ENCODE measurements around the gene WWTR1. TPM values are rescaled to one million over a fixed set of nuclear protein-coding genes. Genes with fewer than 3 reads are reported as not detected.

Gene WWTR1
- total and polyA plus RNA-seq, 2 of the 8 experiments (the other 6 are each of a cell fraction or from before 2014, with no cell fraction given), result 15.7 to 18.6 TPM

GRCh38 chr3:149548669-149549065 is 109.2 kb downstream of the WWTR1 start (continued):
- no peak for TF ChIP-seq SAP30 (IDR thresholded peaks at IDR 0.05; ENCODE audit: insufficient read depth, insufficient replicate concordance, low read length)
